Skin epidermis (tissue), 12 donors: Measurements from ENCODE around the gene LMF1.

ENCODE experiments used
- H3K27ac ChIP-seq, 21 experiments: fragments of 200-600 bp; sonication (generic) in 11 of 21; one replicate each; pipeline ENCODE4 v1.5.0; 2020; ENCODE audit warnings: mild to moderate bottlenecking in 3 of 21, inconsistent platforms in 2 of 21, moderate library complexity in 2 of 21
- H3K4me3 ChIP-seq, 7 experiments: fragments of 200-600 bp; sonication (generic) in 2 of 7; one replicate each; pipeline ENCODE4 v1.5.0; 2020; ENCODE audit warnings: inconsistent platforms in 2 of 7, mild to moderate bottlenecking in 2 of 7, moderate library complexity in 1 of 7

The LMF1 gene

DNA sequence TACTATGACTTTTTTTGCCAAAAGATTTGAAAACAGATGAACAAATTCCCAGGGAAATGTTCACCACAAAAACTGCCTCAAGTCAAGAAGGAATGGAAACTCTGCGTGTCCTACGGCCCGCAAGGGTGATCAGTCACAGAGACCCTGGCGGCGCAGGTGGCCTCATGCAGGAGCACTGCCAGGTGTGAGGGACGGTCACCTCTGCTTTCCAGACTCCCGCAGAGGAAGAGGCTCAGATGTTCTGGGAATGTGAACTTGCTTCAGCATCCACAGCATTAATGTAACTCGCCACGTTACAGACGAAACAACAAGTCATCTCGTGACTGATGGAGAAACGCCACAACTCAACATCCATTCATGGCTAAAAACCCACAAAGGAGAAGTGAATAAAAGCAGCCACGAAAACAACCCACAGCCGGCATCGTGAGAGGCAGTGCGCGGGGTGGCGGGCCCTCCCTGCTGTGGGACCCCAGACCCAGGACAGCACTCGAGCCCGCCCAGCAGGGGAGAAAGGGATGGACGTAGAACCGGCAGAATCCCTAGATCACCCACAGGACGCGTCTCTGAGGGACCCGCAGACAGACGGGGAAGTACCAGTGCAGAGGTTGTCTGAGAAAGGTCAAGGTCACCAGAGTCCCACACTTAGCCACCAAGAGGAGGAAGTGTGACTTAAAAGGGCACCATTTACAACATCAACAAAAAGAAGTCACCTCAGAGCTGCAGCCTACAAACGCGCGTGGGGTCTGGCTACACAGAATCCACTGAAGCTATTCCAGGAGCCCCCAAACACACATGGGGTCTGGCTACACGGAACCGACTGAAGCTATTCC, 93.3 kb downstream of the LMF1 start:
- Histone ChIP-seq H3K4me3 (no peak overlapping the region), H3K27ac (no peak overlapping the region)

DNA sequence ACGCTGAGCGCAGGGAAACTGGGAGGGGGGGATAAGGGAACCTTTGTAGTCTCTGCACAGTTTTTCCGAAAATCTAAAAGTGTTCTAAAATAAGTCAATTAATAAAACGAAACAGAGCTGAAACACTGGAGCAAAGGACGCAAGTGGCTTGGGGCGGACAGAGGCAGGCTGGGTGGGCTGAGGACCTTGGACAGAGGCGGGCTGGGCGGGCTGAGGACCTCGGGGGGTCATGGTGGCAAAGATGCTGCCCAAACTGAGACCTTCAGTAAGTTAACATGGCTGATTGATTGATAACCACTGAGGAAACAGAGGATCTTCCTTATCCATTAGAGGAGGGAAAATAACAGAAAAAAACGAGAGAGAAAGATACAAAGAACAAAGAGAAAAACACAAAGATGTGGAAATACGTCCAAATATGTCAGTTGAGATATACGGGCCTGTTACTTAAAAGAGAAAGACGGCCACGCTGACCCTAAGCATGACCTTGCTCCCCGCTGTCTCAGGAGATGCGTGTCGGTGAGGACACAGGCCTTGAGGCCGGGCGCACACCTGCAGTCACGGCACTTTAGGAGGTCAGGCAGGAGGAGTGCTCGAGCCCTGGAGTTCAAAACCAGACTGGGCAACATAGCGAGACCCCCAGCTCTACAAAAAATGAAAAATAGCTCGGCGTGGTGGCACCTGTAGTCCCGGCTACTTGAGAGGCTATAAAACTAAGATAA, 94.1 kb downstream of the LMF1 start:
- no peak overlapping the region for H3K27ac ChIP-seq

DNA sequence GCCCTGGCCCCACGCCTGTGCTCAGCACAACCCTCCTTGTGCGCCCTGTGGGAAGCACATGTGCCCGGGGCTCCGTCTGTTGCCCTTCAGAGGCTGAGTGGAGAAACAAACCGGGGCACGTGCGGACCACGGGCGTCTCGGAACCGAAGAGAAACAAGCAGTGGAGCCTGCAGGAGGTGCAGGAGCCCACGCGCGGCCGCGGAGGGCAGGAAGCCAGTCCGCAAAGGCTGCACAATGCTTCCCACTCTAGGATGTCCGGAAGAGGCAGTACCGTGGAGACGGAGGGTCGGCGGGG, 94.8 kb downstream of the LMF1 start:
- no peak overlapping the region for H3K27ac ChIP-seq
- no peak overlapping the region for H3K4me3 ChIP-seq

More for the DNA sequence above, 94.1 kb downstream of the LMF1 start:
- no peak overlapping the region for H3K4me3 ChIP-seq

DNA sequence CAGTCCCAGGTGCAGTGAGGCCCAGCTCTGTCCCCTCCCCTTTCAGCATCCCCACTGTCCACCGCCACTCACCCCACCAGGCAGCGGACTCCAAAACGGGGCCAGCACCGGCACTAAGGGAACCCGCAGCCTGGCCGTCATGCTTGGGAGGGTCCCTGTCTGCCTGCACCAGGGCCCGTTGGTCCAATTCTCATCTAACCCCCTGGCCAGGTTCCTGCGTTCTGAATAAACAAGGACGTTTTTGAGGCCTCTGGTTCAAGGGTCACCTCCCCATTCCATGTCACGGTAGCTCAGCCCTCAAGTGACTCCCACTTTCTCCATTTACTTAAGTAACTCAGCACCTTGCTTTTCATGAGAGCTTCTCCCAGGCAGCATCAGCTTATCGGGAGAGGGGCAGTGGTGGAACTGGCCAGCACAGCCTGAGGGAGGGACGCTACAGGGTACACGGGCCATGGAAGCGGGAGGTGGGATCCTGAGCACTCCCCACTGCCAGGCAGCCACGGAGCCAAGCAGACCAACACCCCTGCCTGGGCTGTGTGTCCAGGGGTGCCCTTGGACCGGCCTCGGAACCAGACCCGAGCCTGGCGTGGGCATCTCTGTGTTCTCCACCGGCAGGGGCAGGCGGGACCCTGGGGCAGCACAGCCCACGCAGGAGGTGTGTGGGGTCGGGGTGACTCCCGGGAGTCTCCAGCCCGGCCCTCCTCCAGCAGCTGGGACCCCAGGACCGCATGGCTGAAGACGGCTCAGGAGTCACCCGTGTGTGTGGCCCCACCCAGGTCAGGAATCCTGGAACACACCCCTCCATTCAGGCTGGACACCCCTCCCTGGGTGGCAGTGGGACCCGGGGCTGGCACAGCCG, 95.4 kb downstream of the LMF1 start:
- Histone ChIP-seq H3K27ac (no peak overlapping the region), H3K4me3 (no peak overlapping the region)

DNA sequence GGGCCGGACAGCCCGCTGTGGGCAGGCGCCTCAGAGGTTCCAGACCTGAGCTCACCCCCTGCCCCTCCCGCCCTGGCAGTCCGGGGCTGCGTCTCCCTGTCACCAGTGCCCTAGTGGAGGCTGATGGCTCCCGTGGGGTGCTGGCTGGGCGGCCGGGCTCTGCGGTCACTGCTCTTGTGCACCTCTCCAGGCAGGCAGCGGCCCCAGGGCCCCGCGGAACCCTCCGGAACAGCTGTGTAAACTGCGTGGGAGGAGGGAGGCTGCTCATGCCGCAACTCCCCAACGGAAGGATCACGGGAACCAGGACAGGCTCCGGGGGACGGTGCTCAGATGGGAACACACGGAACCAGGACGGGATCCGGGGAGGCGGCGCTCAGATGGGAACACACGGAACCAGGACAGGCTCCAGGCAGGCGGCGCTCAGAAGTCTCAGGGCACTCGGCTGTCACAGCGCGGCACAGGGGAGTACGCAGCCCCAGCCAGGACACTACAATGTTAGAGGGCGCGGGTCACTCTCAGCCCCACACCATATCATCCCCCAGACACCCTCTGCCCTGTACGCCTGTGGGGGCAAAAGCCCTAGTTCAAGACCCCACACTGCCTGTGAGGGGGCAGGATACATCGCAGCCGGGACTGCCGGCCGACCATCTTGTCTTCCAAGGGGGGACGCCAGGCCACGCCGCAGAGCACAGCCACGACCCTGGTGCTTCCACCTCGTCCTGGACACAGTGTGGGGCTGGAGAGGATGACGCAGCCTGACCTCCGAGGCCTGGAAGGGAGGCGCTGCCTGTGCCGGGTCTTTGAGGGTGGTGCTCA, 96.2 kb downstream of the LMF1 start:
- Histone ChIP-seq H3K27ac (no peak overlapping the region), H3K4me3 (no peak overlapping the region)

GRCh38 chr16:873889-874288, 96.9 kb downstream of the LMF1 start:
- H3K27ac ChIP-seq: no peak overlapping the region
- no peak overlapping the region for H3K4me3 ChIP-seq

- no peak overlapping the region for H3K4me3 ChIP-seq
- H3K27ac ChIP-seq: no peak overlapping the region
Measured at GRCh38 chr16:873243-873661, 97.5 kb downstream of the LMF1 start.

DNA sequence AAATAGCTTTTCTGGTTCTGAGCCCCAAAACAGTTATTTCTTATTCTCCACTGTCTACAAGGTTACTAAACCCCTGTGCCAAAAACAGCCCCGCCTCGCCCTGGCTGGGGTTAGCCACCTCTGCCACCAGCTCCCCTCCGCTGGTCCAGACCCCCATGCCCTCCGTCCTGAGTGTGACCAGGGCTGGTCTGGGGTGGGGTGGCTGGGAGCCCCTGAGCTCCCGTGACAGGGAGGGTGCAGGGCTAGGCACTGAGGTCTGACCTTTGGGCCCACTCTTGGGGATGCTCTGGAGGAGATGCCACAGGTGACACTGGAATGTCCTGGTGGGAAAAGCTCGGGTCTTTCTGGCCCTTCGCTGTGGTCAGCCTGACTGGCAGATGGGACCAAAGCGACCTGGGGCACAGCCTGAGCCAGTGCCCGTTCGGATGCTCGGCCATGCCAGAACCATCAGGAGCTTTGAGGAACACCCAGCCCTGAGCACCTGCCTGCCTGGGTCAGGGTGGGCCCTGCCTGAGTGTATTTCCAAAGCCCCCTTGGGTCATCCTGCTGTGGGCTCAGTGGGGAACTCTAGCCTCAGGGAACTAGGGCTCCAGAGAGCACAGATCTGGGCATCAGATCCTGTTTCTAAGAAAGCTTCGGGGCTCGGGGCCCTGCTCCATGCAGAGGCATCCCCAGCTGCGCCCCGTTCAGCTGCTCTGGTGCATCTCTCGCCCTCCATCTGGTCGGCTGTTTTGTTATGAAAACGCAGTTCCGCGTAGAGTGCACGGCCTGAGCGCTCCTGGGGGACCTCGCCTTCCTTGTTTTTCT, 98.1 kb downstream of the LMF1 start:
- no peak overlapping the region for H3K27ac ChIP-seq
- H3K4me3 ChIP-seq: no peak overlapping the region

GRCh38 chr16:871562-872345, 99.0 kb downstream of the LMF1 start:
- Histone ChIP-seq H3K4me3 (no peak overlapping the region), H3K27ac (no peak overlapping the region)

GRCh38 chr16:870856-871561, 99.8 kb downstream of the LMF1 start:
- Histone ChIP-seq H3K27ac (no peak overlapping the region), H3K4me3 (no peak overlapping the region)

DNA sequence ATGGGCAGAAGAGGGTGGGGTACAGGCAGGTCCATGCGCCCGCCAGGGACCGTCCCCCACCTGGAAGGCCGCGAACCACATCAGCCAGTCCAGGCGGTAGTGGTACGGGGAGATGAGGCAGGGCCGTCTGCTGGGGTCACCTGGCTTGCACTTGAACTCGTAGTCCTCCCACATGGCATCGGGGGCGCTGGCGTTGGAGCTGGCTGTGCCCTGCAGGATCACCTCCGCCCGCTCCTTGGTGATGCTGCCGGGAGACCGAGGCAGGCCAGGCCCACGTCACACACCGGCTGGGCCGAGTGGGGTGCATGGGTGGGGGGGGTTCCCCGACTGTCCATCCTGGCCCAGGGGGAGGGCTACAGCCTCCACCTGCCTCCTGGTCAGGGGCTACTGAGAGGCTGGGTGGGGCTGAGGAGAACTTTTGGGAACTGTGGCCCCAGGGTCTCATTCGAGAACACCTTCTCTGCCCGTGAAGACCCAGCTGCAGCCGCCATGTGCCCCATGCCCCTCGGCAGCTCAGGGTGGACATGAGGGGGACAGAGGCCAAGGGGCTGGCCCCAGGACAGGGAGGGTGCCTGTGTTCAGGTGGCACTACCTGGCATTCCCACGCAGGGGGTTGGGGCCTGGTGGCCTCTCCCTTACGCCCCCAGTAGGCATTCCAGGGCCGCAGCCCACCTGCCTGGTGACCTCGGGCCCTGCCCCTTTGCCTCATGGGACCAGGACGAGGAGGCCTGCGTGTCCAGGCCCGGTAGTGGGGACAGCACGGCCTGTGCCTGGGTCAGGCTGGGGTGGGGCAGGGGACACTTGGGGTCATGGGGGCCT, 100.8 kb downstream of the LMF1 start:
- Histone ChIP-seq H3K4me3 (no peak overlapping the region), H3K27ac (no peak overlapping the region)

GRCh38 chr16:868846-869822, 101.7 kb downstream of the LMF1 start:
- no peak overlapping the region for H3K27ac ChIP-seq
- no peak overlapping the region for H3K4me3 ChIP-seq

- Histone ChIP-seq H3K4me3 (no peak overlapping the region), H3K27ac (no peak overlapping the region)
Measured at GRCh38 chr16:868386-868755, 102.4 kb downstream of the LMF1 start.

DNA sequence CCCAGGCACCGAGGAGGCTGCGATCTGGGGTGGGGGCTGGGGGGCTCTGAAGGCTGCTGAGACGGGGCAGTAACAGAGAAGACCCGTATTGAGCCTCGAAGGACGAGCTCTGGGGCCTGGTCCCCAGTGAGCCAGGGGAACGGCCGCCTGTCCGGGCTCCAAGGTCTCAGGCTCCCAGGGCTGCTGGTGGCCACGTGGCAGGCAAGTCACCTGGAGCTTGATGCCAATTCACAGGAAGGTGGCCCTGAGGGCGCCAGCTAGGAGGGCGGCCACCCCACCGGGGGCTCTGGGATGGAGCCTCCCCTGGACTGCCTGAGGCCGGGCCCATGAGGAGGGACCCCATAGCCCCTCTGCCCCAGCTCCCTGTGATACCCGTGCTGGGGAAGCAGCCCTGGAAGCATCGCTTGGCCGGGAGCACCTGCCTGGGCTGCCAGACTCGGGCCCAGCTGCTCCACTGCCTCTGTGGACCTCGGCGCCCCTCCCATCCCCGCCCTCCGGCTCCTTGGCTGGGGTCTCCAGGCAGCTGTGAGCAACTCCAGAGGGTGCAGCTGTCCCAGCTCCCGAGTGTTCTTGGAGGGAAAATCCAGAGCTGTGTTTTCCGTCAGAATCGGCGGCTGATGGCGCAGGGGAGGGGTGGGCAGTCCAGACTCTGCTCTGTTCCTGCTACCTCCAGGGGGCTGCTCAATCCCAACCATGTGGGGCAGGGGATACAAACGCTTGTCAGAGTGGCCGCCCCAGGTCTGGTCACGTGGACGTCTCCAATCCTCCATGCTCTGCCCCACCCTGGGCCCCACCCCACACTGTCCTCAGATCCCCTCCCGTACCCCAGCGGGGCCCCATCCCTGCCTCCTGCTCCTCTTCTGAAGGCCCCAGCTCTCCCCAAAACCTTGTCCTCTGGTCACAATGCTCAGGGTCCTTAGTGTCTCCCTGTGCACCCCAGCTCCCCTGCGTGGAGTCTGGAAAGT, 103.1 kb downstream of the LMF1 start:
- Histone ChIP-seq H3K27ac (no peak overlapping the region), H3K4me3 (no peak overlapping the region)
